ENCODE results near the gene REM1. TPM values are rescaled to one million over a fixed set of nuclear protein-coding genes. Genes with fewer than 3 reads are reported as not detected.
"Not testable (repeated sequence)": the region's sequence is repeated elsewhere in the genome, so short reads cannot be mapped to it uniquely, and the experiment has no call there.

The REM1 gene
- total RNA-seq, 1 experiment from 2014 or later, result not detected

- H2BK15ac ChIP-seq (ENCODE audit: low read depth, low read length), result no peak overlapping the region
- Mint-ChIP-seq H3K9me3 (no peaks in the 10 kb centered on the region; a peak in 2 of 5 replicates), H3K4me3 (no peak overlapping the region), H3K27ac (no peak overlapping the region), H3K27me3 (ENCODE audit: low read depth) (no peaks in the 10 kb centered on the region; the same call in 1 of the 2 replicates), H3K4me1 (peaks cover 0 to 3% of the 10 kb centered on the region in 2 experiments; a peak in 1 of 4 replicates), H3K36me3 (ENCODE audit: insufficient read depth in 1 of 3, low read depth in 3 of 3) (peaks cover 0 to 30% (median 8%) of the 10 kb centered on the region in 3 experiments; a peak in 6 of 7 replicates)
- peaks cover 3% of the 10 kb centered on the region; the same call in 1 of the 2 replicates for H3K79me2 ChIP-seq (ENCODE audit: insufficient read depth, low read length)
- H4K20me1 ChIP-seq (ENCODE audit: control insufficient read depth, insufficient read depth, insufficient read length), result peaks cover 2% of the 10 kb centered on the region
- H2AFZ ChIP-seq (ENCODE audit: low read length), result no peak overlapping the region
- H3K27me3 ChIP-seq (ENCODE audit: insufficient read depth, low read length), result no peaks in the 10 kb centered on the region
- no peak overlapping the region for H2BK5ac ChIP-seq (ENCODE audit: insufficient read length, low read length)
- H2BK12ac ChIP-seq (ENCODE audit: insufficient read length, low read depth, low read length), result no peak overlapping the region
- H4K8ac ChIP-seq (replicated peaks; ENCODE audit: insufficient read length, low read depth, low read length), result no peak overlapping the region
- peaks cover 4% of the 10 kb centered on the region for H3K23me2 ChIP-seq (ENCODE audit: insufficient read length, low read depth, low read length, poor library complexity, severe bottlenecking)
- H3K79me1 ChIP-seq (ENCODE audit: insufficient read depth, low read depth, low read length, poor library complexity, severe bottlenecking), result peaks cover 6% of the 10 kb centered on the region
- TF ChIP-seq CTCF (conservative IDR thresholded peaks at IDR 0.05), result peak; percentile 53; the same call in 2 of the 3 replicates
- no peak overlapping the region for H4K5ac ChIP-seq (ENCODE audit: insufficient read length, low read depth, low read length)
- no peaks in the 10 kb centered on the region for H3K9me3 ChIP-seq (ENCODE audit: control insufficient read depth, low read depth, low read length)
- WGBS (ENCODE audit: extremely low coverage, insufficient read length, low lambda C conversion rate), result no CpG with 5 or more reads among the region's 4 CpGs
- DNase-seq, result peak; percentile 84
- H3K23ac ChIP-seq (ENCODE audit: insufficient read length, low read depth, low read length), result no peak overlapping the region
- H2AK5ac ChIP-seq (ENCODE audit: insufficient read length, low read length), result no peak overlapping the region
- H2BK20ac ChIP-seq (ENCODE audit: low read depth, low read length, poor library complexity, severe bottlenecking), result no peak overlapping the region
- no peak overlapping the region for H3K56ac ChIP-seq (ENCODE audit: insufficient read length, low read depth, low read length)
- H3K9ac ChIP-seq (ENCODE audit: extremely low read depth, insufficient read length, low read length), result no peak overlapping the region
- H3K4me1 ChIP-seq (ENCODE audit: insufficient read depth, low read length), result no peaks in the 10 kb centered on the region; the same call in 1 of the 2 replicates
- no peak overlapping the region for H3K18ac ChIP-seq (ENCODE audit: insufficient read length, low read depth, low read length)
- no peak overlapping the region for H3T11ph ChIP-seq (ENCODE audit: low read length)
- no peak overlapping the region for H4K91ac ChIP-seq (ENCODE audit: insufficient read length, low read depth, low read length)
- no peak overlapping the region for H2BK120ac ChIP-seq (ENCODE audit: low read depth, low read length, poor library complexity, severe bottlenecking)
- H3K4me2 ChIP-seq (ENCODE audit: insufficient read depth, insufficient read length, low read length), result no peak overlapping the region
- no peak overlapping the region for H3K4ac ChIP-seq (ENCODE audit: low read depth, low read length)
- H3K14ac ChIP-seq (ENCODE audit: insufficient read depth, low read length), result no peak overlapping the region
- H3K27ac ChIP-seq (ENCODE audit: insufficient read length, low read depth, low read length), result no peak overlapping the region
Measured at GRCh38 chr20:31517373-31517772, 42.3 kb downstream of the REM1 start.

GRCh38 chr20:31521267-31521666 is 46.2 kb downstream of the REM1 start:
- H2BK5ac ChIP-seq (ENCODE audit: insufficient read length, low read length); H2BK120ac ChIP-seq (ENCODE audit: low read depth, low read length, poor library complexity, severe bottlenecking); H3K4me3 Mint-ChIP-seq; H3K79me1 ChIP-seq (ENCODE audit: insufficient read depth, low read depth, low read length, poor library complexity, severe bottlenecking); H3K79me2 ChIP-seq (ENCODE audit: insufficient read depth, low read length); H3K23ac ChIP-seq (ENCODE audit: insufficient read length, low read depth, low read length); H4K5ac ChIP-seq (ENCODE audit: insufficient read length, low read depth, low read length); H2BK12ac ChIP-seq (ENCODE audit: insufficient read length, low read depth, low read length); H3K9me3 Mint-ChIP-seq; H3K23me2 ChIP-seq (ENCODE audit: insufficient read length, low read depth, low read length, poor library complexity, severe bottlenecking); H3K4me2 ChIP-seq (ENCODE audit: insufficient read depth, insufficient read length, low read length); H2AK5ac ChIP-seq (ENCODE audit: insufficient read length, low read length); H4K91ac ChIP-seq (ENCODE audit: insufficient read length, low read depth, low read length); H4K8ac ChIP-seq (replicated peaks; ENCODE audit: insufficient read length, low read depth, low read length); H3K4ac ChIP-seq (ENCODE audit: low read depth, low read length); H3K14ac ChIP-seq (ENCODE audit: insufficient read depth, low read length); H3K4me1 Mint-ChIP-seq; H2BK20ac ChIP-seq (ENCODE audit: low read depth, low read length, poor library complexity, severe bottlenecking); H3K27me3 ChIP-seq (ENCODE audit: insufficient read depth, low read length); H3K18ac ChIP-seq (ENCODE audit: insufficient read length, low read depth, low read length); H3K4me1 ChIP-seq (ENCODE audit: insufficient read depth, low read length); H3K9ac ChIP-seq (ENCODE audit: extremely low read depth, insufficient read length, low read length); H3K27me3 Mint-ChIP-seq (ENCODE audit: low read depth); H3T11ph ChIP-seq (ENCODE audit: low read length); H4K20me1 ChIP-seq (ENCODE audit: control insufficient read depth, insufficient read depth, insufficient read length); H3K27ac ChIP-seq (ENCODE audit: insufficient read length, low read depth, low read length); H3K9me3 ChIP-seq (ENCODE audit: control insufficient read depth, low read depth, low read length); DNase-seq; H2BK15ac ChIP-seq (ENCODE audit: low read depth, low read length); H3K56ac ChIP-seq (ENCODE audit: insufficient read length, low read depth, low read length); H2AFZ ChIP-seq (ENCODE audit: low read length): not testable (repeated sequence)
- Mint-ChIP-seq H3K27ac (peak overlapping the region in 1 of 3 experiments; percentile 55; a peak in 1 of 7 replicates), H3K36me3 (ENCODE audit: insufficient read depth in 1 of 3, low read depth in 3 of 3) (peaks cover 0 to 44% (median 8%) of the 10 kb centered on the region in 3 experiments)
- no CpG with 5 or more reads among the region's 7 CpGs for WGBS (ENCODE audit: extremely low coverage, insufficient read length, low lambda C conversion rate)
